ENCODE results near the gene SZT2.
"Not testable (repeated sequence)": the region's sequence is repeated elsewhere in the genome, so short reads cannot be mapped to it uniquely, and the experiment has no call there.

The SZT2 gene

GRCh38 chr1:43469932-43470331 is 80.2 kb downstream of the SZT2 start:
- H3K27ac ChIP-seq: no peak overlapping the region

DNA sequence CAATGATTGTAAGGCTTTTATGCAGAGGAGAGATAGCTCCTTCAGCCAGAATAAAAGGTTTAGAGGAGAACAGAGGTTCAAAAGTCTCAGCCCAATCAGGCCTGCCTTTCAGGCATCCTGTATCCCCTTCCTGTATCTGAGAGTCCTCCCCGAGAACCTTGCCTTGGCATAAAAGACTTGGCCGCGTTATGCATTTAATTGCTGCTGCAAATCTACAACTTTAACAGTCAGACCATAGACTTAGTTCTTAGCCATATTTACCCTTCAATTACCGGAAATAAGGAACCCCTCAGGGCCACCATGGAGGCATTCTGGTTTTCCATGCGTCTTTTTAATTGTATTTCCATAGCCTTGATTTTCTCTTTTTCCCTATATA is 82.4 kb downstream of the SZT2 start:
- H3K27ac ChIP-seq: peak overlapping the region in 3 of 21 experiments; percentile 0 to 50 (median 14)
- no peak overlapping the region for H3K4me3 ChIP-seq

More at GRCh38 chr1:43469932-43470331, 80.2 kb downstream of the SZT2 start:
- no peak overlapping the region for H3K4me3 ChIP-seq

DNA sequence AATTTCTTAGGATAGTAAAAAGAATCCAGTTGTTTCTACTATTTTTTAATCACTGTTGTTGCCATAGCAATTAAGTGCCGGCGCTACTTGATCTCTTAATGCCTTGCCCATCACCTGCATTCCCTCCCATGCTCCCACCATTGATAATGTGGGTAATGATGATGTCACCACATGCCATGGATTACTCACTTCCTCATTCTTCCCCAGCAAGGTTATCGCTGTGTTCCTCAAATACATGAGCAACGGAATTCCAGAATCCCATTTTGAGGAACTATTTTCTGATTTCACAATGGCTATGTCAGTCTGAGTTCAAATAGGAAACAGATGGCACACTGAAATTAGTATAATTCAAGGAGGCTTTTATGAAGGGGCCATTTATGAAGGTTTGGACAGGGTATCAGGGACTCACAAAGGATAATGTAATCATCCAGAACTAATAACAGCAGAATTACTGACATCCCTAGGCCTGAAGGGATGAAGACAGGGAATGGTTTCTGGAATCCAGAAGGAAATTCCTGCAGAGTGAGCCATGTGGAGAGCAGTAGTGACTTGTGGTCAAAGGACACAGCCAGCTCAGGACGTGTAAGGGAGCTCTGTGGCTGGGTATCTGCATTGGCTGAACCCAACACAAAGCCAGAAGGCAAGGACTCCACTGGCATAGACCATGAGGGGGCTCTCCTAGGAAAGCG is 82.9 kb downstream of the SZT2 start:
- H3K27ac ChIP-seq: peak overlapping the region in 8 of 21 experiments; percentile 0 to 61 (median 38)
- H3K4me3 ChIP-seq: not testable (repeated sequence)

GRCh38 chr1:43473463-43473862 is 83.8 kb downstream of the SZT2 start:
- H3K4me3 ChIP-seq: no peak overlapping the region
- no peak overlapping the region for H3K27ac ChIP-seq

DNA sequence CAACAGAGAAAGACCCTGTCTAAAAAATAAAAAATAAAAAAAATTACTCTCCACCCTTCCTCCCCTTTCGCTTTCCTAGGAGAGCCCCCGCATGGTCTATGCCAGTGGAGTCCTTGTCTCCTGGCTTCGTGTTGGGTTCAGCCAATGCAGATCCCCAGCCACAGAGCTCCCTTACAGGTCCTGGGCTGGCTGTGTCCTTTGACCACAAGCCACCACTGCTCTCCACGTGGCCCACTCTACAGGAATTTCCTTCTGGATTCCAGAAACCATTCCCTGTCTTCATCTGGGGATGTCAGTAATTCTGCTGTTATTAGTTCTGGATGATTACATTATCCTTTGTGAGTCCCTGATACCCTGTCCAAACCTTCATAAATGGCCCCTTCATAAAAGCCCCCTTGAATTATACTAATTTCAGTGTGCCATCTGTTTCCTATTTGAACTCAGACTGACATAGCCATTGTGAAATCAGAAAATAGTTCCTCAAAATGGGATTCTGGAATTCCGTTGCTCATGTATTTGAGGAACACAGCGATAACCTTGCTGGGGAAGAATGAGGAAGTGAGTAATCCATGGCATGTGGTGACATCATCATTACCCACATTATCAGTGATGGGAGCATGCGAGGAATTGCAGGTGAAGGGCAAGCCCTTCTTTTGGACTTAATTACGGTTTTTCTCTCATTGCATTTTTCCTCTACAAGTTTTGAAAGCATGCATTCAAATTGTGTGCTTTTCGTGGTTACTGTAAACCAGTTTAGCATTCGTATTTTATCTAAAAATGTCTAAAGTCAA is 86.1 kb downstream of the SZT2 start:
- H3K4me3 ChIP-seq, H3K27ac ChIP-seq: not testable (repeated sequence)

- no peak overlapping the region for H3K27ac ChIP-seq
- no peak overlapping the region for H3K4me3 ChIP-seq
These were observed 88.0 kb downstream of the SZT2 start for GRCh38 chr1:43477716-43478115.

- Histone ChIP-seq H3K4me3 (no peak overlapping the region), H3K27ac (no peak overlapping the region)
These were observed 89.7 kb downstream of the SZT2 start for GRCh38 chr1:43479414-43479813.

- Histone ChIP-seq H3K4me3 (no peak overlapping the region), H3K27ac (no peak overlapping the region)
These were observed 91.8 kb downstream of the SZT2 start for GRCh38 chr1:43481491-43481890.

GRCh38 chr1:43482215-43482614 is 92.5 kb downstream of the SZT2 start:
- H3K27ac ChIP-seq: no peak overlapping the region
- no peak overlapping the region for H3K4me3 ChIP-seq

DNA sequence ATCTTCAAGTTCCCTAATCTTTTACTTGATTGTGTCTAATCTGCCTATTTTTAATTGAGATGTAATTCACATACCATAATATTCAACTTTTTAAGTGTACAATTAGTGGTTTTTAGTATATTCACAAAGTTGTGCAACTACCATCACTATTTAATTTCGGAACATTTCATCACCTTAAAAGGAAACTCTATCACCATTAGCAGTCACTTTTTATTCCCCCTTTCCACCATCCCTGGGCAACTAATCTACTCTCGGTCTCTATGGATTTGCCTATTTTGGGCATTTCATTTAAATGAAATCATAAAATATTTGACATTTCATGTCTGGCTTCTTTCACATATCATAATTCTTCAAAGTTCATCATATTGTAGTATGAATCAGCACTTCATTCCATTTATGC is 94.7 kb downstream of the SZT2 start:
- no peak overlapping the region for H3K4me3 ChIP-seq
- H3K27ac ChIP-seq: no peak overlapping the region

GRCh38 chr1:43488165-43488564 is 98.5 kb downstream of the SZT2 start:
- no peak overlapping the region for H3K27ac ChIP-seq

DNA sequence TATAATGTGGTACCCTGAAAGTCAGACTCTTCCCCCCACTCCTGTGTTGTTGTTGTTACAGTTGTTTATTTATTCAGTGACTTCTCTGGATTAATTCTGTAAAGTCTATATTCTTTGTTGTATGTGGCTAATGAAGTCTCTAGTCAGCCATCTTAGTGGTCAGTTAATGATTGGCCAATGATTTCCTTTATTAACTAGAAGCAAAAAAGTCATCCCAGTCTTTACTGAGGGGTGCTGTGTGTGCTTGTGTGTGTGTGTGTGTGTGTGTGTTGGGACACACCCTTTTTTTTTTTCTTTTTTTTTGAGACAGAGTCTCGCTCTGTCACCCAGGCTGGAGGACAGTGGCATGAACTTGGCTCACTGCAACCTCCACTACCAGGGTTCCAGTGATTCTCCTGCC is 101.4 kb downstream of the SZT2 start:
- H3K4me3 ChIP-seq: no peak overlapping the region
- no peak overlapping the region for H3K27ac ChIP-seq

More at GRCh38 chr1:43488165-43488564, 98.5 kb downstream of the SZT2 start:
- H3K4me3 ChIP-seq: no peak overlapping the region

DNA sequence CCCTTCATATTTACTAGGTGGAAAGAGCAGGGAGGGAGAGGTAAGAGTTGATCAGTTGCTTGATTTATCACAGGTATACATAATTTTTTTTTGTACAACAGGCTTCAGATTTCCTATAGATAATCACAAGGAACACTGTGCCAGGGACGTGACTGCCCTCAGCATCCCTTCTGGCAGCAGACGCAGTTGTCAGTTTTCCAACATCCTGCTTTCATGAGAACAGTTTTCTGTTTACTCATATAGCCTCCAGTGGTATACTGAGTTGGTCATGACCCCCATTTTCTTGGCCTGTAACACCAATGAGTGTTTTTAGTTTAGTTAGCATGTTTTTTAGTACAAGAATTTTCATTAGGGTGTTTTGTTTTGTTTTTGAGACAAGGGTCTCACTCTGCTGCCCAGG is 103.1 kb downstream of the SZT2 start:
- no peak overlapping the region for H3K4me3 ChIP-seq

DNA sequence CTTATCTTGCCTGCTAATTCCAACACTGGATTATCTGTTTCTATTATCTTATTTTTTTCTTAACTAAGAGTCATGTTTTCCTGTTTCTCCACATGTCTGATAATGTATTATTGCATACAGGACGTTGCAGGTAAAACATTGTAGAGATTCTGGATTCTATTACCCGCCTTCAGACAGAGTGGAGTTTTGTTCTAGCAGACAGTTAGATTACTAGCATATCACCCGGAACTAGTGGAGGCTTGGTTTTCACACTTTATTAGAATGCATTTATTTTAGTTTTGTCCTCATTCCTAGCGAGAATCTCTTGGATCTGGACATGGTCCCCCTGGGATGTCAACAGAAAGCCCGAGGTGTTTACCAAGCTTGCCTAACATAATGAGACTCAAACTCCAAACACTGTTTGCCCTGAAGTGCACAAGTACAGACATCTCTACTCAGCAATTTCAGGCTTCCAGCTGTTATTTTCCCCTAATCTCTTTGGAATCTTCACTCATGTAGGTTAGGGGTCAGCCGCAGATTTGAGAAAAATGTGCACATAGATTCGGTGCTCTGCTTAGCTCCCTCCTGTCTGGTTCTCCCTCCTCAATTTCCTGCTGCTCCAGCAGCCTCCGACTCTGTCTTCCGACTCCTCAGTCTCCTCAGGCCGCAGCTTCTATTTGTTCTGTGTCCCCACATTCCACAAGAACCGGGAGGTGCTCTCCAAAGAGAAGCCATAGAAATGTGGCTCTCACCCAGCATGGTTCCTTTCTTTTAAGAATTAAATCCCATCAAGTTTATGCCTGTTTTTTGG is 104.2 kb downstream of the SZT2 start:
- H3K4me3 ChIP-seq: no peak overlapping the region
- no peak overlapping the region for H3K27ac ChIP-seq

More for the DNA sequence above, 103.1 kb downstream of the SZT2 start:
- H3K27ac ChIP-seq: no peak overlapping the region

GRCh38 chr1:43495204-43495603 is 105.5 kb downstream of the SZT2 start:
- Histone ChIP-seq H3K4me3 (no peak overlapping the region), H3K27ac (no peak overlapping the region)

DNA sequence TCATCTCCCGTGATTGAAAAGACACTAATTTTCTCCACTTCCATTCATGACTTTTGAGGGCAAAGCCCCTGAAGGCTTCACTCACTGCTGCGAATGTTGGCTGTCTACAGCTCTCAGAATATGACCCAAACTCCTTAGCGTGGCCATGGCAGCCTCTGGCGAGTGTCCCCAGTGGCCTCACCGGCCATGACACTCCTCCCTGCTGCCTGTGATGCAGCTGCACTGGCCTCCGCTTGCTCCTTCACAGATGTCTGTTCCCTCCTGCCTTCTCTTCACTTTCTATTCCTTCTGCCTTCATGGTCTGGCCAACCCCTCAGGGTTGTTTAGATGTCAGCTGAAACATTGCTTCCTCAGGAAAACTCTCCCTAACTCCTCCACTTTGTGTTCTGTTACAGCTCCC is 110.2 kb downstream of the SZT2 start:
- H3K27ac ChIP-seq: no peak overlapping the region
- H3K4me3 ChIP-seq: no peak overlapping the region

DNA sequence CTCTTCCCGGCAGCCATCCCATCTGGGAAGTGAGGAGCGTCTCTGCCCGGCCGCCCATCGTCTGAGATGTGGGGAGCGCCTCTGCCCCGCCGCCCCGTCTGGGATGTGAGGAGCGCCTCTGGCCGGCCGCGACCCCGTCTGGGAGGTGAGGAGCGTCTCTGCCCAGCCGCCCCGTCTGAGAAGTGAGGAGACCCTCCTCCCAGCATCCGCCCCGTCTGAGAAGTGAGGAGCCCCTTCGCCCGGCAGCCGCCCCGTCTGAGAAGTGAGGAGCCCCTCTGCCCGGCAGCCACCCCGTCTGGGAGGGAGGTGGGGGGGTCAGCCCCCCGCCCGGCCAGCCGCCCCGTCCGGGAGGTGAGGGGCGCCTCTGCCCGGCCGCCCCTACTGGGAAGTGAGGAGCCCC is 112.1 kb downstream of the SZT2 start:
- not testable (repeated sequence) for H3K27ac ChIP-seq, H3K4me3 ChIP-seq

DNA sequence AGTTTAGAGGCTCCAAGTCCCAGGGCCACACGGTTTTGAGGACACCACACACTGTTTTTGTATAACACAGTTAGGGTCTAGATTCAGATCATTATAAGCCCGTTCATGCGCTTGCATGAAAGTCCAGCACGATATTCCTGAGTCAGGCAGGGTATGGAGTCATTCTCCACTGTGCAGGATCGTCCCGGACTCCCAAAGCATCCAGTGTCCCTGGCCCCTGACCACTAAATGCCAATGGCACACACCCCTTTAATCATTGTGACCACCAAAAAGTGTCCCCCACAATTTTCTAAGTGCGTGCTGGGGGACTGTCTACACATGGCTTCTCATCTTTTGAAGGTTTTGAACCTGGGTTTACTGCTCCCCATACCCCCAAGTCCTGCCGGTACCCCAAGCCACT is 113.8 kb downstream of the SZT2 start:
- Histone ChIP-seq H3K27ac (no peak overlapping the region), H3K4me3 (no peak overlapping the region)

Measured in skin epidermis (tissue), 12 donors.